ENCODE data around the gene GCSH. TPM values are rescaled to one million over a fixed set of nuclear protein-coding genes. Genes with fewer than 3 reads are reported as not detected.

Gene GCSH
- total RNA-seq, 3 donors from 2014 or later: 14.2 to 18.3 (median 18.0) TPM

- Histone ChIP-seq H3K4me1 (ENCODE audit: low read depth) (no peaks in the 10 kb centered on the region), H3K4me3 (no peak overlapping the region), H3K9me3 (no peaks in the 10 kb centered on the region), H3K36me3 (ENCODE audit: low read depth) (no peaks in the 10 kb centered on the region)
- intact Hi-C loops (cut with DNase I, micrococcal nuclease): no loop called here
- no peak for TF ChIP-seq CTCF (IDR thresholded peaks at IDR 0.05)
- DNase-seq (no peak), ATAC-seq (no peak)
Observed at GRCh38 chr16:81137754-81138153, 41.6 kb upstream of the GCSH start.

- ATAC-seq (no peak), DNase-seq (peak in 1 of 3 donors; percentile 10)
- intact Hi-C loops (cut with DNase I, micrococcal nuclease): no loop called here
Observed at GRCh38 chr16:81136390-81137335, 40.5 kb upstream of the GCSH start.

GRCh38 chr16:81130126-81130525 is 33.9 kb upstream of the GCSH start:
- ATAC-seq (no peak), DNase-seq (no peak)
- H3K36me3 ChIP-seq (ENCODE audit: low read depth): no peaks in the 10 kb centered on the region
- H3K4me3 ChIP-seq: no peak overlapping the region
- TF ChIP-seq CTCF (IDR thresholded peaks at IDR 0.05): no peak
- intact Hi-C loops (cut with DNase I, micrococcal nuclease): no loop called here
- H3K4me1 ChIP-seq (ENCODE audit: low read depth): no peaks in the 10 kb centered on the region
- no peaks in the 10 kb centered on the region for H3K9me3 ChIP-seq

More at GRCh38 chr16:81136390-81137335, 40.5 kb upstream of the GCSH start:
- Histone ChIP-seq H3K4me1 (ENCODE audit: low read depth) (no peaks in the 10 kb centered on the region), H3K4me3 (no peak overlapping the region), H3K36me3 (ENCODE audit: low read depth) (no peaks in the 10 kb centered on the region), H3K9me3 (no peaks in the 10 kb centered on the region)
- no peak for TF ChIP-seq CTCF (IDR thresholded peaks at IDR 0.05)

- DNase-seq (no peak), ATAC-seq (no peak)
- Histone ChIP-seq H3K4me1 (ENCODE audit: low read depth) (no peaks in the 10 kb centered on the region), H3K36me3 (ENCODE audit: low read depth) (no peaks in the 10 kb centered on the region), H3K4me3 (no peak overlapping the region), H3K9me3 (no peaks in the 10 kb centered on the region)
- no peak for TF ChIP-seq CTCF (IDR thresholded peaks at IDR 0.05)
- intact Hi-C loops (cut with DNase I, micrococcal nuclease): no loop called here
Observed at GRCh38 chr16:81128726-81129524, 32.7 kb upstream of the GCSH start.

- ATAC-seq: no peak
Observed at GRCh38 chr16:81127051-81127450, 30.9 kb upstream of the GCSH start.

More at GRCh38 chr16:81127051-81127450, 30.9 kb upstream of the GCSH start:
- intact Hi-C loops (cut with DNase I, micrococcal nuclease): no loop called here
- no peak for DNase-seq
- Histone ChIP-seq H3K4me3 (no peak overlapping the region), H3K4me1 (ENCODE audit: low read depth) (no peaks in the 10 kb centered on the region), H3K36me3 (ENCODE audit: low read depth) (no peaks in the 10 kb centered on the region), H3K9me3 (no peaks in the 10 kb centered on the region)
- TF ChIP-seq CTCF (IDR thresholded peaks at IDR 0.05): no peak
